GM12873 (cell line): ENCODE data around the gene ETF1.
A peak's percentile ranks its signal among the peaks of the same experiment; 100 is the strongest.

ENCODE experiments used
- CTCF ChIP-seq: IDR thresholded peaks from 2 replicates; pipeline ENCODE4 v1.5.1; 2012; ENCODE audit warnings: low read depth, mild to moderate bottlenecking, moderate library complexity, low read length, control low read depth; ENCODE audit not compliant: insufficient read depth; ENCODE audit errors: missing control alignments

ETF1 gene

GRCh38 chr5:138504799-138505198 lies 38.2 kb downstream of the ETF1 start:
- no peak for TF ChIP-seq CTCF

- TF ChIP-seq CTCF, result peak; percentile 77
Measured at GRCh38 chr5:138503487-138504270, 39.4 kb downstream of the ETF1 start.

- TF ChIP-seq CTCF, result no peak
Measured at GRCh38 chr5:138502521-138502920, 40.5 kb downstream of the ETF1 start.

GRCh38 chr5:138502121-138502520 lies 40.9 kb downstream of the ETF1 start:
- TF ChIP-seq CTCF, result no peak

- TF ChIP-seq CTCF, result no peak
Measured at GRCh38 chr5:138498376-138498775, 44.7 kb downstream of the ETF1 start.

- TF ChIP-seq CTCF, result no peak
Measured at GRCh38 chr5:138495351-138495750, 47.7 kb downstream of the ETF1 start.

GRCh38 chr5:138492560-138493045 lies 50.4 kb downstream of the ETF1 start:
- no peak for TF ChIP-seq CTCF
